Liver (tissue), 9 donors: ENCODE data around the gene TMEM127. TPM values are rescaled to one million over a fixed set of nuclear protein-coding genes. Genes with fewer than 3 reads are reported as not detected.
A peak's percentile ranks its signal among the peaks of the same experiment; 100 is the strongest.

Source experiments
- DNase-seq: peaks from one replicate; pipeline ENCODE4 v3.0.0-alpha.2; 2017; ENCODE audit warnings: low spot score
- H3K27ac ChIP-seq, 2 donors: one replicate each; pipeline ENCODE4 v1.7.0; 2013; ENCODE audit warnings: inconsistent platforms in 2 of 2, low read length in 2 of 2, control low read depth in 1 of 2, low read depth in 1 of 2, mild to moderate bottlenecking in 1 of 2
- H3K27me3 ChIP-seq, 4 donors: one replicate each; pipeline versions ENCODE4 v1.6.1 to v1.7.0; 2013; ENCODE audit warnings: low read length in 3 of 4, inconsistent platforms in 1 of 4, mild to moderate bottlenecking in 1 of 4, moderate library complexity in 1 of 4; ENCODE audit not compliant: control insufficient read depth in 4 of 4, insufficient read depth in 4 of 4
- H3K36me3 ChIP-seq, 4 donors: one replicate each; pipeline versions ENCODE4 v1.6.1 to v1.7.0; 2013; ENCODE audit warnings: low read length in 3 of 4, mild to moderate bottlenecking in 3 of 4, low read depth in 1 of 4, moderate library complexity in 1 of 4; ENCODE audit not compliant: control insufficient read depth in 4 of 4, insufficient read depth in 3 of 4
- H3K4me1 ChIP-seq, 4 donors: one replicate each; pipeline versions ENCODE4 v1.6.1 to v1.7.0; 2013; ENCODE audit warnings: low read length in 3 of 4, mild to moderate bottlenecking in 3 of 4, moderate library complexity in 1 of 4; ENCODE audit not compliant: control insufficient read depth in 4 of 4, insufficient read depth in 4 of 4
- H3K4me3 ChIP-seq, 3 donors: one replicate each; pipeline versions ENCODE4 v1.6.1 to v1.7.0; 2013; ENCODE audit warnings: low read length in 3 of 3, control low read depth in 1 of 3, low read depth in 1 of 3, mild to moderate bottlenecking in 1 of 3
- H3K9ac ChIP-seq, 2 donors: one replicate each; pipeline ENCODE4 v1.7.0; 2013; ENCODE audit warnings: low read length in 2 of 2, mild to moderate bottlenecking in 2 of 2, moderate library complexity in 2 of 2, control low read depth in 1 of 2, low read depth in 1 of 2
- H3K9me3 ChIP-seq, 4 donors: one replicate each; pipeline versions ENCODE4 v1.6.1 to v1.7.0; 2013; ENCODE audit warnings: low read length in 3 of 4; ENCODE audit not compliant: control insufficient read depth in 4 of 4
- FOXA1 ChIP-seq: IDR thresholded peaks from 2 replicates; pipeline ENCODE4 v1.6.1; 2016; ENCODE audit warnings: antibody characterized with exemption
- FOXA2 ChIP-seq: IDR thresholded peaks from 2 replicates; pipeline ENCODE4 v1.6.1; 2016; ENCODE audit warnings: antibody characterized with exemption
- GABPA ChIP-seq, 2 donors: IDR thresholded peaks in 1 of 2; conservative IDR thresholded peaks in 1 of 2; 2 replicates each; pipeline ENCODE4 v1.6.1; 2016; ENCODE audit warnings: antibody characterized with exemption in 2 of 2, mild to moderate bottlenecking in 1 of 2, moderate library complexity in 1 of 2
- HNF4A ChIP-seq, 2 donors: conservative IDR thresholded peaks; 2 replicates each; pipeline ENCODE4 v1.6.1; 2016; ENCODE audit warnings: antibody characterized with exemption in 2 of 2, mild to moderate bottlenecking in 2 of 2
- HNF4G ChIP-seq: IDR thresholded peaks from 2 replicates; pipeline ENCODE4 v1.6.1; 2016; ENCODE audit warnings: antibody characterized with exemption
- JUND ChIP-seq, 2 donors: IDR thresholded peaks; 2 replicates each; pipeline ENCODE4 v1.6.1; 2016; ENCODE audit warnings: antibody characterized with exemption in 2 of 2
- NR2F2 ChIP-seq: IDR thresholded peaks from 2 replicates; pipeline ENCODE4 v1.6.1; 2016; ENCODE audit warnings: antibody characterized with exemption
- RAD21 ChIP-seq, 2 donors: IDR thresholded peaks; 2 replicates each; pipeline ENCODE4 v1.6.1; 2016; ENCODE audit warnings: antibody characterized with exemption in 2 of 2, mild to moderate bottlenecking in 2 of 2
- RXRA ChIP-seq, 2 donors: IDR thresholded peaks; 2 replicates each; pipeline ENCODE4 v1.6.1; 2017 to 2018; ENCODE audit warnings: antibody characterized with exemption in 2 of 2, mild to moderate bottlenecking in 1 of 2
- SP1 ChIP-seq: IDR thresholded peaks from 2 replicates; pipeline ENCODE4 v1.6.1; 2018; ENCODE audit warnings: antibody characterized with exemption, mild to moderate bottlenecking
- TAF1 ChIP-seq: conservative IDR thresholded peaks from 2 replicates; pipeline ENCODE4 v1.6.1; 2016; ENCODE audit warnings: antibody characterized with exemption, mild to moderate bottlenecking
- YY1 ChIP-seq: IDR thresholded peaks from 2 replicates; pipeline ENCODE4 v1.6.1; 2016; ENCODE audit warnings: antibody characterized with exemption, mild to moderate bottlenecking
- WGBS: extraction: QIAGEN DNeasy Blood & Tissue Kit; methylation state at CpG from one replicate; pipeline ENCODE4 v1.1.7; 2013; 5-methylcytosine and 5-hydroxymethylcytosine counted together
- polyA plus RNA-seq, 2 donors: library from polyadenylated mRNA; stranded (reverse) in 1 of 2; unstranded in 1 of 2; fragments of 200-250 nt in 1 of 2; fragments of >200 nt in 1 of 2; fragmentation: Nextera tagmentation in 1 of 2; extraction: Ambion mirVana in 1 of 2; gene quantifications; one replicate each; pipeline versions ENCODE4 v1.2.1 to v1.2.3, GENCODE V29; 2013 to 2015
- total RNA-seq, 2 donors: library from RNA; depleted of rRNA; stranded (reverse); fragments of >200 nt; gene quantifications; one replicate each; pipeline ENCODE4 v1.2.3, GENCODE V29; 2014
- TF ChIP-seq, protein P1 (sequence below): IDR thresholded peaks from 2 replicates; pipeline ENCODE4 v1.6.1; 2016; ENCODE audit warnings: antibody characterized with exemption
- TF ChIP-seq, protein P2 (sequence below): IDR thresholded peaks from 2 replicates; pipeline ENCODE4 v1.6.1; 2016; ENCODE audit warnings: antibody characterized with exemption, mild to moderate bottlenecking
- TF ChIP-seq, protein P3 (sequence below): IDR thresholded peaks from 2 replicates; pipeline ENCODE4 v1.6.1; 2016; ENCODE audit warnings: antibody characterized with exemption
- TF ChIP-seq, protein P4 (sequence below): fragments of 150-350 bp; IDR thresholded peaks from 2 replicates; pipeline ENCODE4 v1.5.1; 2017; ENCODE audit warnings: improper control_type of control experiment, low read depth, low read length; ENCODE audit not compliant: missing input control
- TF ChIP-seq, protein P5 (sequence below): IDR thresholded peaks from 2 replicates; pipeline ENCODE4 v1.6.1; 2016; ENCODE audit warnings: antibody characterized with exemption
- donor health status: healthy.
- donor health status: healthy.
- donor health status: healthy.
- donor health status: healthy.
- donor health status: healthy.

The TMEM127 gene
- total and polyA plus RNA-seq, 4 donors, result 11.2 to 27.5 (median 18.4) TPM

DNA sequence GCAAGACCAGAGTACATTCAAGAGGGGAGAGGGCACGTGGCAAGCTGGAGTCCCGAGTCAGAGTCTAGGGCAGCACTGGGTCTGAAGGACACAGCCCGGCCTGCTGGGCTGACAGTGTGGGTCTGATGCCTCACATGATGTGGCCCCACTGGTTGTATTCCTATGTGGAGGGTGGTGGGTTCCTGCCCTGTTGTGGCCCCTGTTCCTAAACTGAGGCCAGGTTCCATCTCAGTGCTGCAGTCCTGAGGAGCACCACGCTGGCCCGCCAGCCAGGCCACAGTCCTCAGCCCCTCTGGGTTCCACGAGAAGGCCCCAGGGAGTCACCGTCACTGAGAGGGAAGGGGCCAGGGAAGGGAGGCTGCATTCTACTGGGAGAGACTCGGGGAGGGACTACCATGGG lies 13.3 kb downstream of the TMEM127 start:
- DNase-seq, result no peak
- Histone ChIP-seq H3K27me3 (no peaks in the 10 kb centered on the region), H3K4me3 (no peak overlapping the region), H3K36me3 (peaks cover 9 to 25% (median 21%) of the 10 kb centered on the region in 4 donors), H3K4me1 (peaks cover 0 to 23% (median 16%) of the 10 kb centered on the region in 4 donors), H3K27ac (no peak overlapping the region), H3K9ac (no peak overlapping the region), H3K9me3 (no peaks in the 10 kb centered on the region)
- no peak for TF ChIP-seq YY1
- TF ChIP-seq, protein P1, sequence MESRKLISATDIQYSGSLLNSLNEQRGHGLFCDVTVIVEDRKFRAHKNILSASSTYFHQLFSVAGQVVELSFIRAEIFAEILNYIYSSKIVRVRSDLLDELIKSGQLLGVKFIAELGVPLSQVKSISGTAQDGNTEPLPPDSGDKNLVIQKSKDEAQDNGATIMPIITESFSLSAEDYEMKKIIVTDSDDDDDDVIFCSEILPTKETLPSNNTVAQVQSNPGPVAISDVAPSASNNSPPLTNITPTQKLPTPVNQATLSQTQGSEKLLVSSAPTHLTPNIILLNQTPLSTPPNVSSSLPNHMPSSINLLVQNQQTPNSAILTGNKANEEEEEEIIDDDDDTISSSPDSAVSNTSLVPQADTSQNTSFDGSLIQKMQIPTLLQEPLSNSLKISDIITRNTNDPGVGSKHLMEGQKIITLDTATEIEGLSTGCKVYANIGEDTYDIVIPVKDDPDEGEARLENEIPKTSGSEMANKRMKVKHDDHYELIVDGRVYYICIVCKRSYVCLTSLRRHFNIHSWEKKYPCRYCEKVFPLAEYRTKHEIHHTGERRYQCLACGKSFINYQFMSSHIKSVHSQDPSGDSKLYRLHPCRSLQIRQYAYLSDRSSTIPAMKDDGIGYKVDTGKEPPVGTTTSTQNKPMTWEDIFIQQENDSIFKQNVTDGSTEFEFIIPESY, result no peak
- WGBS, result 92% methylated on average over 8 of the region's 8 CpGs

DNA sequence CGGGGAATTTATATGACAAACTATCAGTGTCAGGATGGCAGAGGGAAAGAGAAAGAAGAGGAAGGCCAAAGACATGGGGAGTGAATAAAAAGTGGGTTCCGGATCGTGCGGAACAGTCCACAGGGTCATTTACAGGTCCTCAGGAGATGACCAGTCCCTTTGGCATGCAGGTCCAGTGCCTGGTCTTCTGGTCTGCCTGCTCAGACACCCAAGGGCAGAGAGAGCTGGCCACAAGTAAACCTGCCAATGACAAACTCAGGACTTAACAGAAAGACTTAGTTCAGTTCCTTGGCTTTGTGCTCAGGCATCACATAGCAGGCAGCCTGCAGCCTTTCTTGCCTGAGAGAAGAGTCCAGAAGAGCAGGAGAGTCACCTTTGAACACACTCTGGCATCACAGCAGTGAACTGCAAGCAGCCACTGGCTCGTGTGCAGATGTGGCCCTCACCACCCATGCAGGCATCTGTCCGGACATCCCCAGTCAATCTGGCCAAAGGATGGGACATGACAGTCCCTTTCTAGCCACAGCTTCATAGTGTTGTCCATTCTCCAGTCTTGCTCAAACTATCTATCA lies 14.0 kb downstream of the TMEM127 start:
- no peak for TF ChIP-seq GABPA (IDR thresholded peaks at IDR 0.05 in 1 of 2, conservative IDR thresholded peaks at IDR 0.05 in 1 of 2)
- TF ChIP-seq SP1, result peak; percentile 30
- TF ChIP-seq HNF4A (conservative IDR thresholded peaks at IDR 0.05), result no peak
- no peak for TF ChIP-seq FOXA2
- TF ChIP-seq, protein P1, result no peak
- TF ChIP-seq, protein P2, sequence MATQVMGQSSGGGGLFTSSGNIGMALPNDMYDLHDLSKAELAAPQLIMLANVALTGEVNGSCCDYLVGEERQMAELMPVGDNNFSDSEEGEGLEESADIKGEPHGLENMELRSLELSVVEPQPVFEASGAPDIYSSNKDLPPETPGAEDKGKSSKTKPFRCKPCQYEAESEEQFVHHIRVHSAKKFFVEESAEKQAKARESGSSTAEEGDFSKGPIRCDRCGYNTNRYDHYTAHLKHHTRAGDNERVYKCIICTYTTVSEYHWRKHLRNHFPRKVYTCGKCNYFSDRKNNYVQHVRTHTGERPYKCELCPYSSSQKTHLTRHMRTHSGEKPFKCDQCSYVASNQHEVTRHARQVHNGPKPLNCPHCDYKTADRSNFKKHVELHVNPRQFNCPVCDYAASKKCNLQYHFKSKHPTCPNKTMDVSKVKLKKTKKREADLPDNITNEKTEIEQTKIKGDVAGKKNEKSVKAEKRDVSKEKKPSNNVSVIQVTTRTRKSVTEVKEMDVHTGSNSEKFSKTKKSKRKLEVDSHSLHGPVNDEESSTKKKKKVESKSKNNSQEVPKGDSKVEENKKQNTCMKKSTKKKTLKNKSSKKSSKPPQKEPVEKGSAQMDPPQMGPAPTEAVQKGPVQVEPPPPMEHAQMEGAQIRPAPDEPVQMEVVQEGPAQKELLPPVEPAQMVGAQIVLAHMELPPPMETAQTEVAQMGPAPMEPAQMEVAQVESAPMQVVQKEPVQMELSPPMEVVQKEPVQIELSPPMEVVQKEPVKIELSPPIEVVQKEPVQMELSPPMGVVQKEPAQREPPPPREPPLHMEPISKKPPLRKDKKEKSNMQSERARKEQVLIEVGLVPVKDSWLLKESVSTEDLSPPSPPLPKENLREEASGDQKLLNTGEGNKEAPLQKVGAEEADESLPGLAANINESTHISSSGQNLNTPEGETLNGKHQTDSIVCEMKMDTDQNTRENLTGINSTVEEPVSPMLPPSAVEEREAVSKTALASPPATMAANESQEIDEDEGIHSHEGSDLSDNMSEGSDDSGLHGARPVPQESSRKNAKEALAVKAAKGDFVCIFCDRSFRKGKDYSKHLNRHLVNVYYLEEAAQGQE, result no peak
- TF ChIP-seq, protein P3, sequence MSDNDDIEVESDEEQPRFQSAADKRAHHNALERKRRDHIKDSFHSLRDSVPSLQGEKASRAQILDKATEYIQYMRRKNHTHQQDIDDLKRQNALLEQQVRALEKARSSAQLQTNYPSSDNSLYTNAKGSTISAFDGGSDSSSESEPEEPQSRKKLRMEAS, result no peak
- no peak for TF ChIP-seq JUND (IDR thresholded peaks at IDR 0.05)
- no peak for TF ChIP-seq FOXA1
- TF ChIP-seq, protein P4, sequence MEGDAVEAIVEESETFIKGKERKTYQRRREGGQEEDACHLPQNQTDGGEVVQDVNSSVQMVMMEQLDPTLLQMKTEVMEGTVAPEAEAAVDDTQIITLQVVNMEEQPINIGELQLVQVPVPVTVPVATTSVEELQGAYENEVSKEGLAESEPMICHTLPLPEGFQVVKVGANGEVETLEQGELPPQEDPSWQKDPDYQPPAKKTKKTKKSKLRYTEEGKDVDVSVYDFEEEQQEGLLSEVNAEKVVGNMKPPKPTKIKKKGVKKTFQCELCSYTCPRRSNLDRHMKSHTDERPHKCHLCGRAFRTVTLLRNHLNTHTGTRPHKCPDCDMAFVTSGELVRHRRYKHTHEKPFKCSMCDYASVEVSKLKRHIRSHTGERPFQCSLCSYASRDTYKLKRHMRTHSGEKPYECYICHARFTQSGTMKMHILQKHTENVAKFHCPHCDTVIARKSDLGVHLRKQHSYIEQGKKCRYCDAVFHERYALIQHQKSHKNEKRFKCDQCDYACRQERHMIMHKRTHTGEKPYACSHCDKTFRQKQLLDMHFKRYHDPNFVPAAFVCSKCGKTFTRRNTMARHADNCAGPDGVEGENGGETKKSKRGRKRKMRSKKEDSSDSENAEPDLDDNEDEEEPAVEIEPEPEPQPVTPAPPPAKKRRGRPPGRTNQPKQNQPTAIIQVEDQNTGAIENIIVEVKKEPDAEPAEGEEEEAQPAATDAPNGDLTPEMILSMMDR, result no peak
- no peak for TF ChIP-seq TAF1
- TF ChIP-seq RAD21 (IDR thresholded peaks at IDR 0.05), result no peak
- TF ChIP-seq, protein P5, sequence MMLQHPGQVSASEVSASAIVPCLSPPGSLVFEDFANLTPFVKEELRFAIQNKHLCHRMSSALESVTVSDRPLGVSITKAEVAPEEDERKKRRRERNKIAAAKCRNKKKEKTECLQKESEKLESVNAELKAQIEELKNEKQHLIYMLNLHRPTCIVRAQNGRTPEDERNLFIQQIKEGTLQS, result no peak
- TF ChIP-seq HNF4G, result no peak
- no peak for TF ChIP-seq YY1
- TF ChIP-seq NR2F2, result peak; percentile 29
- peak; percentile 64 to 70 for TF ChIP-seq RXRA (IDR thresholded peaks at IDR 0.05)
- H3K36me3 ChIP-seq, result peaks cover 9 to 25% (median 21%) of the 10 kb centered on the region in 4 donors
- H3K4me1 ChIP-seq, result peaks cover 0 to 23% (median 16%) of the 10 kb centered on the region in 4 donors
- no peaks in the 10 kb centered on the region for H3K27me3 ChIP-seq
- H3K9me3 ChIP-seq, result no peaks in the 10 kb centered on the region
- no peak overlapping the region for H3K27ac ChIP-seq
- H3K9ac ChIP-seq, result no peak overlapping the region
- no peak for DNase-seq
- no peak overlapping the region for H3K4me3 ChIP-seq
- 70% methylated on average over 6 of the region's 6 CpGs for WGBS
